Thyroid gland (tissue), 4 donors: ENCODE results near the gene AAMP.

ENCODE experiments used
- POLR2A ChIP-seq, 2 donors: fragments of 450-650 bp; IDR thresholded peaks; one replicate each; pipeline ENCODE4 v1.6.1; 2017; ENCODE audit warnings: antibody characterized with exemption in 2 of 2, mild to moderate bottlenecking in 2 of 2, moderate library complexity in 1 of 2
- TF ChIP-seq, protein P1 (sequence below), 6 experiments: fragments of 200-600 bp in 3 of 6; fragments of 450-650 bp in 3 of 6; sonication (generic) in 3 of 6; IDR thresholded peaks; one replicate each; pipeline ENCODE4 v1.5.1; 2016 to 2019; ENCODE audit warnings: antibody characterized with exemption in 6 of 6, mild to moderate bottlenecking in 2 of 6, inconsistent platforms in 1 of 6, moderate library complexity in 1 of 6

DNA sequence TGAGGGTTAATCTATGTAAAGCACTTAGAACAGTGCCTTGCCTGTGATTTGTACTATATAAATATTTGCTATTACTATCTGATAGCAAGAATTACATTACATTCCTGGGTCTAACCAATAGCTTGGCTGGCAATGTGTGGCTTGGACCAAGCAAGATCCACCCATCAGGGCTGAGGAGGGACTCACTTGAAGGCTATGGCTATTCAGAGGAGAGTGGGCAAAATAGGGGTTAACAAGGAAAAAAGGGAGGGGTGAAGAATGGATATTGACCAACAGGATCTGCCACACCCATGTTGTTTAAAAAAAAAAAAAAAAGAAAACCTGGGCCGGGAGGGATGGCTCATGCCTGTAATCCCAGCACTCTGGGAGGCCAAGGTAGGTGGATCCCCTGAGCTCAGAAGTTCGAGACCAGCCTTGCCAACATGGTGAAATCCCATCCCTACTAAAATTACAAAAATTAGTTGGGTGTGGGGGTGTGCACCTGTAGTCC, 42.4 kb upstream of the AAMP start:
- TF ChIP-seq, protein P1, sequence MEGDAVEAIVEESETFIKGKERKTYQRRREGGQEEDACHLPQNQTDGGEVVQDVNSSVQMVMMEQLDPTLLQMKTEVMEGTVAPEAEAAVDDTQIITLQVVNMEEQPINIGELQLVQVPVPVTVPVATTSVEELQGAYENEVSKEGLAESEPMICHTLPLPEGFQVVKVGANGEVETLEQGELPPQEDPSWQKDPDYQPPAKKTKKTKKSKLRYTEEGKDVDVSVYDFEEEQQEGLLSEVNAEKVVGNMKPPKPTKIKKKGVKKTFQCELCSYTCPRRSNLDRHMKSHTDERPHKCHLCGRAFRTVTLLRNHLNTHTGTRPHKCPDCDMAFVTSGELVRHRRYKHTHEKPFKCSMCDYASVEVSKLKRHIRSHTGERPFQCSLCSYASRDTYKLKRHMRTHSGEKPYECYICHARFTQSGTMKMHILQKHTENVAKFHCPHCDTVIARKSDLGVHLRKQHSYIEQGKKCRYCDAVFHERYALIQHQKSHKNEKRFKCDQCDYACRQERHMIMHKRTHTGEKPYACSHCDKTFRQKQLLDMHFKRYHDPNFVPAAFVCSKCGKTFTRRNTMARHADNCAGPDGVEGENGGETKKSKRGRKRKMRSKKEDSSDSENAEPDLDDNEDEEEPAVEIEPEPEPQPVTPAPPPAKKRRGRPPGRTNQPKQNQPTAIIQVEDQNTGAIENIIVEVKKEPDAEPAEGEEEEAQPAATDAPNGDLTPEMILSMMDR (IDR thresholded peaks at IDR 0.05) = no peak
- TF ChIP-seq POLR2A (IDR thresholded peaks at IDR 0.05) = no peak
